GM08714 (cell line): ENCODE results near the gene FOXK2.

Experiments
- H3K4me3 ChIP-seq: fragments of 200-500 bp; sonication (Bioruptor generic); 2 replicates; pipeline ENCODE4 v1.5.1; 2014; ENCODE audit warnings: mild to moderate bottlenecking, low read length, inconsistent platforms
- ZNF274 ChIP-seq: IDR thresholded peaks from 2 replicates; pipeline ENCODE4 v1.6.1; 2012; ENCODE audit warnings: mild to moderate bottlenecking, low read depth, low read length

Gene FOXK2

GRCh38 chr17:82595893-82596292 is 76.4 kb downstream of the FOXK2 start:
- TF ChIP-seq ZNF274, result no peak
- H3K4me3 ChIP-seq, result no peak overlapping the region

DNA sequence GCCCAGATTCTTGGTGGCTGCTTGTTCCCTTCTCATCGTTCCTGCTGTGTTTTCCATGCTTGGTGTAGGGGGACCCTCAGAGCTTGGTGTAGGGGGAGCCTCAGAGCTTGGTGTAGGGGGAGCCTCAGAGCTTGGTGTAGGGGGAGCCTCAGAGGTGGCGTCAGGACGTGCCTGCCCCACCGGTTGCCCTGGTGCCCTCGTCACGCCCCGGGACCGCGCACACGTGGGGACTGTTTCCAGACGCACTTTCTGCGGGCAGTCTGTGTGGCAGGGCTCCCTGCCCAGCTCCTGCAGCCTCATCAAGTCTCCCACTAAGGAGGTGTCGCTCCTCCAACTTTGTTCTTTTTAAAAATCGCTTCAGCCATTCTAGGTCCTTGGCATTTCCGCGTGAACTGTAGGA is 76.8 kb downstream of the FOXK2 start:
- no peak for TF ChIP-seq ZNF274
- H3K4me3 ChIP-seq, result no peak overlapping the region

- TF ChIP-seq ZNF274, result no peak
Observed at GRCh38 chr17:82596837-82597672, 77.5 kb downstream of the FOXK2 start.

GRCh38 chr17:82598256-82599119 is 79.0 kb downstream of the FOXK2 start:
- TF ChIP-seq ZNF274, result no peak

More at GRCh38 chr17:82596837-82597672, 77.5 kb downstream of the FOXK2 start:
- H3K4me3 ChIP-seq, result no peak overlapping the region

DNA sequence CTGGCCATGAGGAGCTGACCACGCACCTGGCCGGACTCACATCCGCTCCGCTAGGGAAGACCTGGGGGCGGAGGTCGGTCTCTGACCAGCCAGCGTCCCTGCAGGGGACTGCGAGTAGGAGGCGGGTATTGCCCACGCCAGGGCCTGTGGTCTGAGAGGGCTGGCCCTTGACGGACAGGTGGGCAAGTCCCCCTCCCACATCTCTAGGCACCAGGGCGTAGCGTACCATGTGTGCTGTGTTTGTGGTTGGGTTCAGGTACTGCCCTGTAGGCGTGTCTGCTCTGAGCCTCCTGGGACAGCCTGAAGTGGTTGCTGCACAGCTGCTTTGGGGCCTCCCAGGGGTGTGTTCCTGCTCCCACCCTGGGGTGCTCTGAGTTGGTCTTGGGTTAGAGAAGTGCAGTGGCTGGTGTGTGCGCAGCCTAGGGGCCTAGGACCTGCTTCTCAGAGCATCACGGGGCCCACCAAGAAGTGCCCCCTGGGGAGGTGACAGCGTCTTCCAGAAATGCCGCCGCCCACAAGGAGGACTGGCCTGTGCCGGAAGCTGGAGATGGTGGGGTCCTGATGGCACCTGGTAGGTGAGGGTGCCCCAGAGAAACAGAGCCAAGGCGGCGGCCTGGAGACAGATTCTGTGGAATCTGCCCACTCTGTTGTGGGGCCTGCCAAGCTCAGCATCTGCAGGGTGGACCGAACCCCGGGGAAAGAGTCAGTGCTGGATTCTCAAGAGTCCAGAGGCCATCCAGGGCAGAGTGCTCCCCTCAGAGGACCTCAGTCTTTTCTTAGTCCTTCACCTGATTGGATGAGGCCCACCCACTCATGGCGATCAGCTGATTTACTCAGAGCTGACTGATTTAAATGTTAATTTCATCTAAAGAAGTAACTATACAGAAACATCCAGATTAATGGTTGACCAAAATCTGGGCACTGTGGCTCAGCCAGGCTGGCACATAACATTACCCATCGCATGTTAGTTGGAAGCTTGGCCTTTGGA is 80.4 kb downstream of the FOXK2 start:
- H3K4me3 ChIP-seq, result no peak overlapping the region
- TF ChIP-seq ZNF274, result no peak

More at GRCh38 chr17:82598256-82599119, 79.0 kb downstream of the FOXK2 start:
- no peak overlapping the region for H3K4me3 ChIP-seq

DNA sequence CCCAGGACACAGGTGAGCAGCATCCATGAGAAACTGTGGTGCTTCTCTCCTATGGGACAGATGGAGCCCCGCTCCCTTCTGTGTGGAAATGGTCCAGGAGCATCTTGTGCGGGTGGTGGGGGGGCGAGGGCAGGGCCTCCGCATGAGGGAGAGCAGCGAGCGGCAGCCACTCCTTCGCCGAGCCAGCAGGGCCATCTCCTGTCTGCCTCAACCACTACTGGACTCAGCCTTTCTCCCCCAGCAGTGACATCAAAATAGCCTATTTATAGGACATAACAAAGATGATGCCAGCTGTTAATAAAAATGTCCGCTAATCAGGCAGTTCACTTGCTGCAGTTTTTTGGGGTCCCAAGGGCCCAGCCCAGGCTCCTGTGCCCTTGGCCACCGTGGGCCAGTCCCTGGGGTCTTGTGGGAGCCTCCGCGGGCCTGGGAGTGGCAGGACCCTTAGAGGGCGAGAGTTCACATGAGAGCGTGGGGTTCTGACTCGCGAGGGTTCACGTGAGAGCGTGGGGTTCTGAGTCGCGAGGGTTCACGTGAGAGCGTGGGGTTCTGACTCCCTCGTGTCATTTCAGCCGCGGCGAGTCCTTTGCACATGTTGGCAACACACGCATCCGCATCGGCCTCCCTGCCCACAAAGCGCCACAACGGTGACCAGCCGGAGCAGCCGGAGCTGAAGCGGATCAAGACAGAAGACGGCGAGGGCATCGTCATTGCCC is 81.4 kb downstream of the FOXK2 start:
- TF ChIP-seq ZNF274, result no peak
- no peak overlapping the region for H3K4me3 ChIP-seq

- TF ChIP-seq ZNF274, result no peak
- H3K4me3 ChIP-seq, result no peak overlapping the region
Observed at GRCh38 chr17:82601447-82602000, 82.0 kb downstream of the FOXK2 start.

DNA sequence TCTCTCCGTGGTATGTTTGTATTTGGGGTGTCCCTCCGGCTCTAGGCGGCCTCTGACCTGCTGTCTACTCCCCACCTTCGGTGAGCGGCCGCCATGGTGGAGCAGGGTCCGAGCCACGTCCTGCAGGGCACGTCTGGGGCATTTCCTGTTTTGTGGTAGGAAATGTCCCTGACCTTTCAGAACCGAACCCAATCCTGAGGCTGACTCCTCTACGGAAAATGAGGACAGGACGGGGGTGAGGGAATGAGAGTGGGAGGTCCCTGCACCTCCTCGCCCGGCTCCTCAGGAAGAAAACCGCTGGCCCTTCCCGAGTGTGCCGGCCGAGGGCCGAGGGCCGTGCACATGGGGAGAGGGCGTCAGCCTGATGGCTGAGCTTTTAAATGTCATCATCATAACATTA is 83.0 kb downstream of the FOXK2 start:
- TF ChIP-seq ZNF274, result no peak
- no peak overlapping the region for H3K4me3 ChIP-seq

DNA sequence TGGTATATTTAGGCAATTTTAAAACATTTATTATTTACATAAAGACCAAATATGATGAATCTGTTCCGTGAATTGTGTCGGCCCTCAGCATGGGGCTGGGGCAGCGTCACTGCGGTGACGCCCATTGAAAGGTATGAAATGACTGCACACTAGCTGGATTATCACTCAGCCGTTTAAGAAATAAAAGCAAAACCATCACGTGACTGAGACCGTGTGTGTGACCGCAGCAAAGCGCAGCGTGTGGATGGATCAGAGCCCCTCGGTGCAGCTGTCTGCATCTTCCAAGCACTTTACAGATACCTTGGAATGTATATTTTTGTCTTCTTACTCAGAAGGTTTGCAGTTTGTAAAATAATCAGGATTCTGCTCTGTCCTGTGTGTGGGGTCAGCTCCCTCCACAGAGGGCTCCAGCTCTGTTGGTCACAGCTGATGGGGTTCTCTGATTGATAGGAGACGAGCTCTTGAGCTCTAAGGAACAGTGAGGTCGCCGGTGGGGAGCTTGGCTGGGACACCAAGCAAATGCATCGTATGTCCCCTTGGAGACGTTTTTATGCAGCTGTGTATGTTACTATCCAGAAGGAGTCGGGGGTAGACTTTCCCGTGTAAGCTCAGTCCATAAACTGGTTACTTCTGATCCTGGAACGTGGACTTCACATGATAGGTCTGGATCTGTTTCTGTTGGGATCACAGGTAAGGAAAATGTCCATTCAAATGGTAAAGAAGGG is 83.6 kb downstream of the FOXK2 start:
- no peak for TF ChIP-seq ZNF274
- H3K4me3 ChIP-seq, result no peak overlapping the region

- TF ChIP-seq ZNF274, result no peak
- no peak overlapping the region for H3K4me3 ChIP-seq
Observed at GRCh38 chr17:82603981-82604448, 84.5 kb downstream of the FOXK2 start.

DNA sequence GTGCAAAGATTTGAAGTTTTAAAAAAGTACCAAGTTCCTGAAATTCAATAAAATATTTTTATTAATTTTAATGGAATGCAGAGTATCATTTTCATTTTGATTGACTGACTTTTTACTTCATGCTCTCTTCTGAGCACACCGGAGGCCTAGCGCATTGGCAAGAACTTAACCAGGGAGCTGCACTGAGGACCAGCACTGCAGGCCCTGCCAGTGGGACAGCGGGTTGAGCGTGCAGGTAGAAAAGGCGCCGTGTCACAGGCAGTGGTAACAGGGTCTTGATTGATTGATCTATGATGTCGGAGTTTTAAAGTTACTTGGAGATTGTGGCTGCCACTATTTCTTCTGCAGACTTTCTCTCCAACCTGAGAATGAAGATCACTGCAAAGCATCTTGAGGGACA is 85.0 kb downstream of the FOXK2 start:
- H3K4me3 ChIP-seq, result no peak overlapping the region
- TF ChIP-seq ZNF274, result no peak

DNA sequence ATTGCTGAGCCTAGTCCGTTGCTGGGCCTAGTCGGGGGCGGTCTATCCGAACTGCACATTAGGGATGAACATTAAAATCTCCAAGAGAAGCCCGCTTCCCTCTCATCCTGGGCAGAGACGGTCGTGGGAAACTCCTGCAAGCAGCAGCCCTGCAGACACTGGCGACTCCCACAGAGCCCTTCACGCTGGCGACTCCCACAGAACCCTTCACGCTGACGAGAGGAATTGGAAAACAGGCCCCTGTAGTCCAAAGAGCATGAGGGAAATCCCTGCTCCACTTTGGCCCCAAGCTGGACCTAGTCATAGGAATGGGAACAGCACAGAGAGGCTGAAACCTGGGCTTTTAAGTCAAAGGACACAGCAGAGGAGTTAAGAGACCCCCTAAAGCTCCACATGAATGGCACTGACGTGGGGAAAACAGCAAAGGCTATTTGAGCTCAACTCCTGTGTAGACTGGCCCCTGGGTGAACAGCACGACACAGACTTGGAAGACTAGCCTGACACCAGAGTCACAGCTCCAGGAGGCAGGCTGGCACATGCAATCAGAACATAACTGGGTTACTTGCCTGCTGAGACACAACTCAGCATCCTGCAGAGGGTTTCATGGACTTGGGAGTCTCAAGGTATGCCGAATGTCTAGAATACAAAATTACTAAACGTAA is 86.5 kb downstream of the FOXK2 start:
- H3K4me3 ChIP-seq, result no peak overlapping the region
- no peak for TF ChIP-seq ZNF274
